HG03521 (cell line): ENCODE data around the gene CSH1.
"Not testable (repeated sequence)": the region's sequence is repeated elsewhere in the genome, so short reads cannot be mapped to it uniquely, and the experiment has no call there.

ENCODE experiments used
- ATAC-seq: cut with Tn5 transposase; IDR thresholded peaks from one replicate; pipeline ENCODE4 v1.9.1; 2021; ENCODE audit warnings: mild to moderate bottlenecking, moderate library complexity; ENCODE audit not compliant: unreplicated experiment

CSH1 gene

GRCh38 chr17:63870292-63870665 lies 26.1 kb downstream of the CSH1 start:
- ATAC-seq = not testable (repeated sequence)

- ATAC-seq = not testable (repeated sequence)
Measured at GRCh38 chr17:63869491-63870291, 26.7 kb downstream of the CSH1 start.

- ATAC-seq = not testable (repeated sequence)
Measured at GRCh38 chr17:63866625-63867024, 29.7 kb downstream of the CSH1 start.

GRCh38 chr17:63859257-63859656 lies 37.1 kb downstream of the CSH1 start:
- no peak for ATAC-seq

GRCh38 chr17:63856425-63856824 lies 39.9 kb downstream of the CSH1 start:
- ATAC-seq = not testable (repeated sequence)

GRCh38 chr17:63855185-63855584 lies 41.2 kb downstream of the CSH1 start:
- no peak for ATAC-seq

- ATAC-seq = no peak
Measured at GRCh38 chr17:63854709-63855108, 41.7 kb downstream of the CSH1 start.

GRCh38 chr17:63853260-63853659 lies 43.1 kb downstream of the CSH1 start:
- ATAC-seq = no peak

- ATAC-seq = no peak
Measured at GRCh38 chr17:63850401-63850800, 46.0 kb downstream of the CSH1 start.

GRCh38 chr17:63848834-63849689 lies 47.3 kb downstream of the CSH1 start:
- ATAC-seq = peak; percentile 77

- ATAC-seq = no peak
Measured at GRCh38 chr17:63847525-63848249, 48.7 kb downstream of the CSH1 start.

- no peak for ATAC-seq
Measured at GRCh38 chr17:63845509-63845908, 50.9 kb downstream of the CSH1 start.
